LNCAP (cell line): ENCODE results near the gene ACYP2.

Experiments used
- TF ChIP-seq, protein P1 (sequence below): fragments of 450-650 bp; IDR thresholded peaks from 2 replicates; pipeline ENCODE4 v1.5.1; 2017; ENCODE audit warnings: mild to moderate bottlenecking

ACYP2 gene

GRCh38 chr2:54115284-54116137 lies at the start of gene ACYP2:
ACYP2 (plus strand) TSS chr2:54115615.
- TF ChIP-seq, protein P1, sequence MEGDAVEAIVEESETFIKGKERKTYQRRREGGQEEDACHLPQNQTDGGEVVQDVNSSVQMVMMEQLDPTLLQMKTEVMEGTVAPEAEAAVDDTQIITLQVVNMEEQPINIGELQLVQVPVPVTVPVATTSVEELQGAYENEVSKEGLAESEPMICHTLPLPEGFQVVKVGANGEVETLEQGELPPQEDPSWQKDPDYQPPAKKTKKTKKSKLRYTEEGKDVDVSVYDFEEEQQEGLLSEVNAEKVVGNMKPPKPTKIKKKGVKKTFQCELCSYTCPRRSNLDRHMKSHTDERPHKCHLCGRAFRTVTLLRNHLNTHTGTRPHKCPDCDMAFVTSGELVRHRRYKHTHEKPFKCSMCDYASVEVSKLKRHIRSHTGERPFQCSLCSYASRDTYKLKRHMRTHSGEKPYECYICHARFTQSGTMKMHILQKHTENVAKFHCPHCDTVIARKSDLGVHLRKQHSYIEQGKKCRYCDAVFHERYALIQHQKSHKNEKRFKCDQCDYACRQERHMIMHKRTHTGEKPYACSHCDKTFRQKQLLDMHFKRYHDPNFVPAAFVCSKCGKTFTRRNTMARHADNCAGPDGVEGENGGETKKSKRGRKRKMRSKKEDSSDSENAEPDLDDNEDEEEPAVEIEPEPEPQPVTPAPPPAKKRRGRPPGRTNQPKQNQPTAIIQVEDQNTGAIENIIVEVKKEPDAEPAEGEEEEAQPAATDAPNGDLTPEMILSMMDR, result no peak

GRCh38 chr2:54065891-54066290 lies 49.5 kb upstream of the ACYP2 start:
- TF ChIP-seq, protein P1, result no peak

DNA sequence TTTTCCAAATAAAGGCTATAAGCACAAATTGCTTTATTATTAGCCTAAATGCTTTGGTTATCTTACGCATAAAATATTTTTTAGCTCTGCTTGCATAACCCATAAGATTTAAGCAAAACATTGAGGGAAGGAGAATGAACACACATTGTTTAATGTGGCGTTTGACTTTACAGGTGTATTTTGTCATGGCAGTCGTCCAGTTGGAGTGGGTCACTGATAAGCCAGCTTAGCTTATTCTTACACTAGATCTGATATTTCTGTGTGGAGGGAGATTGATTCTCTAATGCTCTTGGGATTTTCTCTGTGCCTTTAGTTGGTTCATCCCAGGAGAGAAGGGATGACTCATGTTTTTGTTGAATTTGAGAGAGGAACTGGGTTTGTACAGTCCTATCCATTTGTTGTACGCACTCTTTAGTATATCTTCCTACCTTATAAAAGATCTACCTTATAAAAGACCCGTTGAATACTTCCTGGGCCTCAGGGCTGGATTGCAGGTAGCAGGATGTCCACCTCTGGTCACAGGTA lies 47.5 kb upstream of the ACYP2 start:
- TF ChIP-seq, protein P1, result no peak

DNA sequence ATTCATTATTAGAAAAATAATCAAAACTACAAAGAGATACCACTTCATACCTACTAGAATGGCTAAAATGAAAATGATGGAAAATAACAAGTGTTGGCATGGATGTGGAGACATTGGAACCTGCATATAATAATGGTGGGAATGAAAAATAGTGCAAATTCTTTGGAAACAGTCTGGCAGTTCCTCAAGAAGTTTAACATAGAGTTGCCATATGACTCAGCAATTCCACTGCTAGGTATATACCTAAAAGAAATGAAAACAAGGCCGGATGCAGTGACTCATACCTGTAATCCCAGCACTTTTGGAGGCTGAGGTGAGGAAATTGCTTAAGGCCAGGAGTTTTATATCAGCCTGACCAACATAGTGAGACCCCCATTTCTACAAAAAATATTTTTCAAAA lies 41.6 kb upstream of the ACYP2 start:
- TF ChIP-seq, protein P1, result no peak

GRCh38 chr2:54074606-54075341 lies 40.6 kb upstream of the ACYP2 start:
- TF ChIP-seq, protein P1, result no peak

- TF ChIP-seq, protein P1, result no peak
These were observed 38.8 kb upstream of the ACYP2 start for GRCh38 chr2:54076586-54076985.

- TF ChIP-seq, protein P1, result no peak
These were observed 38.1 kb upstream of the ACYP2 start for GRCh38 chr2:54077088-54077900.
